Activated gamma-delta T cell treated with anti-CD3 and anti-CD28 coated beads, Interleukin-2, amount 50 U/mL, for 16 hours (primary cell): ENCODE measurements around the gene ACTRT2.

Experiments
- DNase-seq: peaks from one replicate; pipeline ENCODE4 v3.0.0-alpha.2; 2020; ENCODE audit warnings: low read depth

ACTRT2 gene

DNA sequence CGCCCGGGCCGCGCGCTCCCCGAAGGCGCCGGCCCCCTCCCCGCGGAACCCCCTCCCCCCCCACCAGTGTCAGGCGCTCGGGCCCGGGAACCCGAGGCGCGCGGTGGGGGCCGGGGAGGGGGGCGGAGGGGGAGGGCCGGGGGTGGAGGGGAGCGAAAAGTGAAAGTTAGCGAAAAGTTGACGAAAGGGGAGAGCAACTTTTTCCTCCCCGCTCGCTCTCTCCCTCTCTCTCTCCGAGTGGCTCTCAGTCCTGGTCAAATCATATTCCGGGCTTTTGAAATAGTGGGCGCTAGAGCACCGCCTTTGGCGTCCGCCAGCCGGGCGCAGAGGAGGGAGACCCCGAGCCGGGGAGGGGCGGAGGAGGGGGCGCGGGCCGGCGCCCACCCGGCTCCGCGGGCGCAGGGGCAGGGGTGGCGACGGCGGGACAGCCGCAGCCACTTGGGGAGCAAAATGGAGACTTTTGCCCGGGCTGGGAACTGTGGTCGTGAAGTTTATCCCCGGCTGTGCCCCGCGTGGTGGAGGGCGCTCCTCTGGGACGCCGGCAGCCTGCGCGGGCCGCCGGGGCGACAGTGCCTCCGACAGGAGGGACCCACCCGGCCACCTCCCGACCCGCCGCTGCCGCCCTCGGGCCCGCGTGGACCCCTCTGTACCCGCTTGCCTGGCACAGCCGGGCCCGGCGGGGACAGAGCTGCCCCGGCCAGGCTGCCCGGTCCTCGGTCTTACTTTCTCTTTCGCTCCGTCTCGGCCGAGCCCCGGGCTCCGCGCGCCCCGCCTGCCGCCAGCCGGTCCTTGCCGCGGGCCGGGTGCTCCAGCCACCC, 48.4 kb downstream of the ACTRT2 start:
- DNase-seq, result no peak

DNA sequence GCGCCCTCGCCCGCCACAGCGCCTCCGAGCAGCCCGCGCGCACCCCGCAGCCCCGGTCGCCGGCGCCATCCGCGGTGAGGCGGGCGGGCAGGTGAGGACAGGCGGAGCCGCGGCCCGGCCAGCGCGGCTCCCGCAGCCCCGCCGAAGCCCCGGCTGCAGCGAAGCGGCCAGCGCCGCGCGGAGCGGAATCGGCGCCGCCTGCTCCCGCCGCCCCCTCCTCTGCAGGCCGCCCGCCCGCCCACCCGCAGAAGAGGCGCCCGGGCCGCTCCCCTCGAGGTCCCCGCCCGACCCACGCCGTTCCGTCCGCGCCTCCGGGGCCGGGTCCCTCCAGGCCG, 49.0 kb downstream of the ACTRT2 start:
- DNase-seq, result no peak

GRCh38 chr1:3070644-3071564, 49.6 kb downstream of the ACTRT2 start:
- no peak for DNase-seq

DNA sequence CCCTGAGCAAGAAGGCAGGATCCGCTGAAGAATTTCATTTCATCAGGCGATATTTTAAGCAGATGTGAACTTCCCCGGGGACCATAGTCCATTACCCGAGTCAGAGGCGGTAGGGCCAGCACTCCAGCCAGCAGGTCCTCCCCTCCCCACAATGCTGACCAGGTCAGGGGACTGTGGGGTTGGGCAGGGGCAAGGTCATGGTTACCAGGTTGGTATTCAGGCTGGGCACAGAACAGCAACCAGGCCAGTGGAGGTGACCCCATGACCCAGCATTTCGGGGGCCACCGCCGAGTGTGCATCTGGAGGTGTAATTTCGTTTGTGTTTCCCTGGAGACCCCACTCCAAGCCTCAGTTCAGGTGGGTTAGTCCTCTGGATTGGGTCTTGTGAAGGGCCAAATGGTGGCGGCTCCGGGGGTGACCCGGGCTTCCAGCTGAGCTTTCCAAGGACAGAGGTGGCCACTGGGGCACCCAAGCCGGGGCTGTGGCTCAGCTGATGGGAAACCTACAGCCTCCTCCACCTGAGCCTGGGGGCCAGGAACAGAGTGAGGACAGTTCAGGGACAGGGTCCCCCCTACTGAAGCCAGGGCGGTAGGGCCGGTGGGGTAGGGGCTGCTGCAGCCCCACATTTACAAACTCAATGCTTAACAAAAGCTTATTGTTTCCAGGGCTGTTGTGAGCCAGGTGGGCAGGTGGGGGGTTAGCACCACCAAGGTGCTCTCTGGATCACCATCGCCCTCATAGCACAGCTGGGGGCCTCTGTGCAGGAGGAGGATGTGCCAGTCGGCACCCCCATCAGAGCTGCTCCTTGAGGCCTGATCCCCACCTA, 50.5 kb downstream of the ACTRT2 start:
- no peak for DNase-seq
